GM19395 (cell line): ENCODE results near the gene ACVRL1.

Source experiments
- ATAC-seq: cut with Tn5 transposase; IDR thresholded peaks from one replicate; pipeline ENCODE4 v1.9.1; 2021; ENCODE audit warnings: mild to moderate bottlenecking, moderate library complexity; ENCODE audit not compliant: unreplicated experiment

ACVRL1 gene

DNA sequence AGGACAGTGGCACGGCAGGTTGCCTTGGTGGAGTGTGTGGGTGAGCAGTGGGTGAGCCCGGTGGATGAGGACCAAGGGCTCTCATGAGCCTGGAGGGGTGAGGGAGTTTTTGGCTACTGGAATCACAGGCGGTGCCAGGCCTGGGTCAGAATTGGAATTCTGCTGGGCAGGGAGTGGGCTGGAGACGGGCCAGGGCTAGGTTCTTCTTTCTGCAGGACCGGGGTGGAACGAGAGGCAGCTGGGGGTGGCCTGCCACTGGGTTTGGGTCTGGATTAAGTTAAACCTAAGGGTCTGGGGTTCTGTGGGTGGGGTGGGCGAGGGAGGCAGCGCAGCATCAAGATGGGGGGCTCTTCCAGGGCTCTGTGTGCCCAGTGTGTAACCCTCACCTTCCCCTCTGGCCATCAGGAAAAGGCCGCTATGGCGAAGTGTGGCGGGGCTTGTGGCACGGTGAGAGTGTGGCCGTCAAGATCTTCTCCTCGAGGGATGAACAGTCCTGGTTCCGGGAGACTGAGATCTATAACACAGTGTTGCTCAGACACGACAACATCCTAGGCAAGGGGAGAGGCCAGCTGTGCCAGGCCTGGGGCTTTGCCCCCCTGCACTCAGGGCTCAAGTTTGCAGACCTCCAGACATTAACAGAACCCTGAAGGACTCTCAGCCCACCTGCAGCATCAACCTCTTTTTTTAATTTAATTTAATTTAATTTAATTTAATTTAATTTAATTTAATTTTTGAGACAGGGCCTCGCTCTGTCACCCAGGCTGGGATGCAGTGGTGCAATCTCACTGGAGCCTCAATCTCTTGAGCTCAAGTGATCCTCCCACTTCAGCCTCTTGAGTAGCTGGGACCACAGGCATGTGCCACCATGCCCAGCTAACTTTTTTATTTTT is 7.0 kb downstream of the ACVRL1 start:
- ATAC-seq: no peak

DNA sequence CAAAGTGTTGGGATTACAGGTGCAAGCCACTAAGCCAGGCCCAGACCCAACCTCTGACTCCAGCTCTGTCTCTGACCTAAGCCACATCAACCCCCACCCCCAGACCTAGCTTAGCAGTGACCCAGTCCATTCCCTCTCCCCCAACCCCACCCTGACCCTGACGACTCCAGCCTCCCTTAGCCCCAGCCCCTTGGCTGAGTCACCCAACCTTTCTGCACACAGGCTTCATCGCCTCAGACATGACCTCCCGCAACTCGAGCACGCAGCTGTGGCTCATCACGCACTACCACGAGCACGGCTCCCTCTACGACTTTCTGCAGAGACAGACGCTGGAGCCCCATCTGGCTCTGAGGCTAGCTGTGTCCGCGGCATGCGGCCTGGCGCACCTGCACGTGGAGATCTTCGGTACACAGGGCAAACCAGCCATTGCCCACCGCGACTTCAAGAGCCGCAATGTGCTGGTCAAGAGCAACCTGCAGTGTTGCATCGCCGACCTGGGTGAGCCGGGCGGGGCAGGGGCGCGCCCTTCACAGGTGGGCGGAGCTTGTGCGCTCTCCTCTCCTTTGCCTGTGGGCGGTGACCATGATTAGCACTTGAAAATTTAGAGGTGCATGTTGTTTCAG is 7.8 kb downstream of the ACVRL1 start:
- ATAC-seq: no peak

DNA sequence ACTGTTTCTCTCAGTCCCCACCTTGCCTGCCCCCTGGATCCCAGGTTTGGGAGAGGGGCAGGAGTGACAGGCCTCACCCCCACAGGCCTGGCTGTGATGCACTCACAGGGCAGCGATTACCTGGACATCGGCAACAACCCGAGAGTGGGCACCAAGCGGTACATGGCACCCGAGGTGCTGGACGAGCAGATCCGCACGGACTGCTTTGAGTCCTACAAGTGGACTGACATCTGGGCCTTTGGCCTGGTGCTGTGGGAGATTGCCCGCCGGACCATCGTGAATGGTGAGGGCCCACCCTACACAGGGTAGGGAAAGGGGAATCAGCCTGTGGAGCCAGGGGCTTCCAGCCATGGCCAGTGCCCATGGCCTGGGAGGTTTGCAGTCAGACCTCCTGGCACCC is 8.6 kb downstream of the ACVRL1 start:
- no peak for ATAC-seq

DNA sequence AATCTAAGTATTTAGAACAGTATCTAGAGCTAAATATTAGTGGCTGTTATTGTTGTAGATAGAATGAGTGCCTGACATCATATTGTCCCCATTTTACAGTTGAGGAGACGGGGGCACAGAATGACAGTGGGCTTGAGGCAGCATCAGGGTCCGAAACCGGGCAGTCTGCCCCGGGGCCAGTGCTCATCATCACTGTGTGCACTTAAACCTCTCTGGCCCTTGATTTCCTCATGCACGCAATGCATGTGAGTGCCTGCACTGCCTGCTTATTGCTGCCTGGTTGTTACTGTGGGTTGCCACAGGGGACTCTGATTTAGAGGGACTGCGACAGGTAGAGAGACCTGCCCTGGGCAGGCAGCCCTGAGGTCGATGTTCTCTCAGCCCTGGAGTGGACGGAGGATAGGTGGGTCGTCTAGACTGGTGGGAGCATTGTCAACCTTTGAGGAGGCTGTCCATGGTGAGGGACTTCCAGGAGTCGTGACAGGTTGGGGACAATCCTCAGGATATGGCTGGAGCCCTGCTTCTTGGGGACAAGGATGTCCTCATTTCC is 9.8 kb downstream of the ACVRL1 start:
- no peak for ATAC-seq

DNA sequence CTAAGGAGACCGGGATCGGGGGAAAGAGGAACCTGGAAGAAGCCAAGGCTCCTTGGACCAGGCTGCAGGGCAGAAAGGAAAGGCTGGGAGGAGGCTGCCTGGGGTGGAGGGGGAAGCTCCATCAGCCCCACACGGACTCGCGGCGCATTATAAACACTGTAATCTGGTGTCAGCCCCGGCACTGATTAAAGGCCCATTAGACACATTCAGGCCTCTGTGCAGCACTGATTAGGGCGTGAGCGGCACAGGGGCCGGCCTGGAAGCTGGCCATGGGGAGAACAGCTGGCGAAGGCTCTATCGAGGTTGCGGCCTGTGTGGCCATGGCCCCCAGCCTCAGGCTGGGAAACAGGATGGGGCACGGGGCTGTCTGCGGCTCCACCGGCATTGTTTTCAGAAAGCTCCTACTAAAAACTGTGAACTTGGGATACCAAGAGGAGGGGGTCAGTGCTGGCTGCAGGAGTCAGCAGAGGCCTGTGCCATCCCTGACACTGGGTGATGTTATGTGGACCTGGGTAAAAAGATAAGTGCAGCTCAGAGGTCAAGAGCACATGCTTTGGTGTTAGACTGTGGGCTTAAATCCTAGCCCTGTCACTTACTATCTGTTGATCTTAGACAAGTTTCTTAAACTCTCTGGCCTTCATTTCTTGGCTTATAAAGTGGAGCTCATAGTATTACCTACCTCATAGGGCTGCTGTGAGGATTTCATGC is 10.6 kb downstream of the ACVRL1 start:
- no peak for ATAC-seq

DNA sequence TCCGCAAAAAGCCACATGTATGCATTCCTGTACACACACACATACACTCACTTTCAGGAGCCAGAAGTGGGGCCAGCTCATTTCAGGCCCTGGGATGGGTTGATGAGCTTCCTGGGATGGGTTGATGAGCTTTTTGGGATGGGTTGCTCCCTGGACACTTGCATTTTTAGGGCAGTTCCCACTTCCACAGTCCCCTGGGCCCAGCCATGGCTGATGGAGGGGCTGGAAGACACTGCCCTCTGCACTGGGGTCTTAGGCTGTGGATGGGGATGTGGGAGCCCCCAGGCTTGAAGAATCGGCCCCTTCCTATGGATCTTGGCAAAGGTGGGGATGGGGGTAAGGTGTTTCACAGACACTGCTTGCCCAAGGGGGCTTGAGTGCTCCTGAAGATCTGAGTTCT is 12.7 kb downstream of the ACVRL1 start:
- ATAC-seq: no peak

DNA sequence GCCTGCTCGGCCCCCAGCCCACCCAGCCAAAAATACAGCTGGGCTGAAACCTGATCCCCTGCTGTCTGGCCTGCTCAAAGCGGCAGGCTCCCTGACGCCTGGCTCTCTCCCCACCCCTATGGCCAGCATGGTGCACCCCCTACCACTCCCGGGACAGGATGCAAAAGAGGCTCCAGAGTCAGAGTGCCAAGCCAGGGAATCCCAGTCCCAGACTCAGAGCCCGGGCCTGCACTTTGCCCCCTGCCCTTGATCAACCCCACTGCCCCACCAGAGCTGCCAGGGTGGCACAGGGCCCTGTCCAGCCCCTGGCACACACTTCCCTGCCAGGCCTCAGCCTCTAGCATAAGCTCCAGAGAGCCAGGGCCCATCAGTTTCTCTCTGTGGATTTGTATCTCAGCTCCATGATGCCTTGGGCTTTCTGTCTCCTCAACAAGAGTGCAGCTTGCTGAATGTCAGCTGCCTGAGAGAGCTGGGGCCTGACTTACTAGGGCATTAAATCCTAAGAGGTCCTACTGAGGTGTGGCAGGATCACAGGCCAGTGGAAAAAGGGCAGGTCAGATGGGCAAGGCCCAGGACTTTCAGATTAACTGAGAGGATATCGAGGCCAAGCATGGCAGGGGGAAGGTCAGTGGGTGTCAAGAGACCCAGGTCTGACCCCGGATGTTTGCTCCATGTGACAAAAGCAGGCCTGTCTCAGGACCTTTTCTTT is 13.9 kb downstream of the ACVRL1 start:
- ATAC-seq: no peak

DNA sequence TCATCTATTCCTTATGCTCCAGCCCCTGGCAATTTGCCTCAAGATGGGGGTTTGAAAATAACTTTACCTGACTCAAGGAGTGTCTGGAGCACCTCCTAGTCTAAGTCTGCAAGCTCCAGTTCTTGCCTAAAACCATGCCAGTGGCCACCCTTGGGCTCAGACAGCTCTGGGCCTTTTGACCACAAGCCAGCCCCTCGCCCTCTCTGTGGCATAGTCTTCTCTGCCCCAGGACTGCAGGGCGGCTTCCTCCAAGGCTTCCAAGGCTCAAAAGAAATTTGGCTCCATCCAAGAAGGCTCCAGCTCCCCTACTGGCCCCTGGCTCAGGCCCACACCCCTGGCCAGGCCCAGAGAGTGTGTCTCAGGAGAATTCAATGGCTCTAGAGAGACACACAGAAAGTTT is 14.8 kb downstream of the ACVRL1 start:
- ATAC-seq: no peak

DNA sequence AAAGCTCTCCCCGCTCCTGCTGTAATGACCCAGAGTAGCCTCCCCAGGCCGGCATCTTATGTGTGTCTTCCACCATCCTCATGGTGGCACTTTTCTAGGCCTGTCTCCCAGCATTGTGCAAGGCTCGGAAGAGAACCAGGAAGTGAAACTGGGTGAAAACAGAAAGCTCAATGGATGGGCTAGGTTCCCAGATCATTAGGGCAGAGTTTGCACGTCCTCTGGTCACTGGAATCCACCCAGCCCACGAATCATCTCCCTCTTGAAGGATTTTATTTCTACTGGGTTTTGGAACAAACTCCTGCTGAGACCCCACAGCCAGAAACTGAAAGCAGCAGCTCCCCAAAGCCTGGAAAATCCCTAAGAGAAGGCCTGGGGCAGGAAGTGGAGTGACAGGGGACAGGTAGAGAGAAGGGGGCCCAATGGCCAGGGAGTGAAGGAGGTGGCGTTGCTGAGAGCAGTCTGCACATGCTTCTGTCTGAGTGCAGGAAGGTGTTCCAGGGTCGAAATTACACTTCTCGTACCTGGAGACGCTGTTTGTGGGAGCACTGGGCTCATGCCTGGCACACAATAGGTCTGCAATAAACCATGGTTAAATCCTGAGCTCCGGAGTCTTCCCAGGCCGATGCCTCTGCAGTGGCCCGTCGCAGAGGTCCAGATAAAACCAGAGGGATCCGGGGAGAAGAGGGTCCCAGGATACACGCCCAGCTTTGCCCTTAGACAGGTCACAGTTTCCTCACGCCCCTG is 15.6 kb downstream of the ACVRL1 start:
- no peak for ATAC-seq

DNA sequence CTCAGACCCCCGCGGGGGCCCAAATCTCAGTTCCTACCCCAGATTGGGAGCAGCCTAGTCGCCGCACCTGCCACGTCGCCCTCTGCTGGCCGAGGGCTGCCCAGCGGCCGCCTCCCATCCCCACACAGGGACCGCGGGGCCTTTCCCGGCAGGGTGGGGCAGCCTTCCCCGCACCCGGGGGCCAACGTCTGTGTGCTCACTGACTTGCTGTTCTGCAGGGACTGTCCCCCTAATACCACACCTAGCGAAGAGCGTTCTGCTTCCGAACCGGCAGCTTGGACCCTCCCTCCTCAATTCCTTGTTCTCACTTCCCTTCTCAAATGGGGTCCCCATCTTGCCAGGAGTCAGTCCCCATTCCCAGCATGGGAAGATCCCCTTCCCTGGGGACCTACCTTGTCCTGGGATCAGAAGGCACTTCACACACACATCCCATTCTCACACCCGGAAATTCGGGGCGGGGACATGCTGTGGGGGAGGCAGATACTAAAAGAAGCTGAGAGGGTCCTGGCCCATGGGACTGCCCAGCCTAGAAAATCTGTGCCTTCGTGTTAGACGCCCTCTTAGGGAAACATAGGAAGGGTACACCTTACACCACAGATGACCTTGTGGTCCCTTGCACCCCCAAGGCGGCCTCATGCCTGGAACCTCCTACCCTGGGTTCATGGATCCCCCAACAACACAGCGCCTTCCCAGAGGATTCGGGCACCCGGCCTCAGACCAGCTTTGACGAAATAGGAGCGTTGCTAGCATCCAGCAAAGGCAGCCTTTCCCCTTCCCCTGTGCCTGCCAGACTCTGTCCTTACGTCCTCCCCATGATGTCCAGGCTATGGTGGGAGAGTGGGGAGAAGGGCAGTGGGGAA is 16.4 kb downstream of the ACVRL1 start:
- ATAC-seq: no peak

DNA sequence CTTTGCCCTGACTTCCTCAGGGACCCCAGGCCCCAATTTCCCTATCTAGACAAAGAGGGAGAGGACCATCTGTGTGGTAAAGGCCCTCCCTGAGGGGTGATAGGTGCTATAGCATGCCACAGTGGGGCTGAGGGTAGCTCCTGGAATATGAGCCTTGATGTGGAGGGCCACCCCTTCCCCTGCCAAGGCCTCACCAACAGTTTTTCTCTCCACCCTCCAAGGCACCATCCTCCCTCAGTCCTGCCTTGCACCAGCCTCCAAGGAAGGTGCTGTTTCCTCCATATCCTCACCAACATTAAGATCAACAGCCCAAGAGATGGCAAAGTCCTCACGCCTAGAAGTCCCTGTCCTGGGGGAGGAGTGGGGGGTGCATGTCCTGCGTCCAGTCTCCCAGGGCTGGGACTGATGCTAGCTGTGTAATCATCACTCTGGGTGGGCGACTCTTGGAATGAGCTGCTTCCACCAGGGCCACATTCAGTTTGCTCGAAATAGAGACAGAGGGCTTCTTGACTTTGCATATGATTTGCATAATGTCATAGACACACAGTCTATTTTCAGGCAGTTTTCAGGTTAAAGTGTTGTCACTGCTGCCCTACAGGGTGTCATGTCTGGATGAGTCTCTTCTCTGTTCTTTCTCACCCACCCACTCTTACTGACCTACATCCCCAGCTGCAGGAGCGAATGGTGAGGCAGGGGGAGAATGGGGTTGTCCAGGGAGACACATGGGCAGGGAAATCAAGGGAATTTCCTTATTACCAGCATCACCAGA is 17.4 kb downstream of the ACVRL1 start:
- peak; percentile 68 for ATAC-seq

DNA sequence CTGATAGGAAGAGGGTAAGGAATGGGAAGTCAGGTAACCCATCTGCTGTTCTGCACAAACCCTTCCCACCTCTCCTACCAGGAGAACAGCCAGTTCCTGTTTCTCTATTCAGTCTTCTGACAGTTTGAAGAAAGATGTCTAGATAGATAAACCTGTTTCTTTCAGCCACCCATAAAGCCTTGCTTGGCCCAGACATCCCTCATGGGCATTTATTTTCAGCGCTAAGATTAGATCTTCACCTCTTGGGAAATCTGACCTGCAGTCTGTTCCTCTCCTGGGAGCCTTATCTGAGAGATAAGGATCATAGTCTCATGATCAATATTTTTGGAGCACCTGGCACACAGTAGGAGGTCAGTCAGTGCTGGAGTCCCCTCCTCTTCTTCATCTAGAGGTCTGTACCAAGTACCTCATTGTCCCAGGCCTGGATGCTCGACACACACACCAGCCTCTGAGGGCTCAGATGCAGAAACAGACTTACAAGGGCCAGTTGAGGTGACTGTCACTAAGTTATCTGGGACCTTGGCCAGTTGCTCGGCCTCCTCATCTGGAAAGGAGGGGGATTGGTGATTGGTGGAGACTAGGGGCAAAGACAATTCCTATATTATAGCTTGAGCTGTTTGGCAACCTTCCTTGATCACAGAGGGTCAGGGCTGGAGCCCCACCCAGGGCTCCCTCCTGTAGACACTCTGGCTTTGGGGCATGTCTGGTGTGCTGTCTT is 18.2 kb downstream of the ACVRL1 start:
- no peak for ATAC-seq

DNA sequence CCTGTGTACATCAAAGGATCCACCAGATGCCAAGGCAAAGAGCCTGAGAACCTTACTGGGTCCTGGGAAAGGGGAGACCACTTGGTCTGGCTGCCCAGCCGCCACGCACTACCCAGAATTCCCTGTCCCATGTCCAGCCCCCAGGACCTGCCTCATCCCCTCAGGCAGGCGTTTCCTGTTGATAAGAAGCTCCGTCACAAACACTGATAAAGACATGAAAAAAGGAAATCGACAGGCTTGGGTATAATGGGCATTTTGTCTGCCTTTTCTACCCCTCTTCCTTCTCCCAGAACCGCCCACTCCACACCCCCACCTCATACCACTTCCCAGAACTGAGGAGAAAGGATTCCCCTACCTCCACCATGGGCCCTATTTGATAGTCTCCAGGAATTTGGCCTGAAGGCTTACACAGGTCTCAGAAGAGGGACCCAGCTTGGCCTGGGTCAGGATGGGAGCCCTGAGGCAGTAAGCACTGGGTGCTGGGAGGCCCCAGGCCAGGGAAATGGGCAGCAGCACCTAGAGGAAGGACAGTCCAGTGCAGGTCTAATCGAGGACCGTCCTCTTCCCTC is 18.8 kb downstream of the ACVRL1 start:
- no peak for ATAC-seq

DNA sequence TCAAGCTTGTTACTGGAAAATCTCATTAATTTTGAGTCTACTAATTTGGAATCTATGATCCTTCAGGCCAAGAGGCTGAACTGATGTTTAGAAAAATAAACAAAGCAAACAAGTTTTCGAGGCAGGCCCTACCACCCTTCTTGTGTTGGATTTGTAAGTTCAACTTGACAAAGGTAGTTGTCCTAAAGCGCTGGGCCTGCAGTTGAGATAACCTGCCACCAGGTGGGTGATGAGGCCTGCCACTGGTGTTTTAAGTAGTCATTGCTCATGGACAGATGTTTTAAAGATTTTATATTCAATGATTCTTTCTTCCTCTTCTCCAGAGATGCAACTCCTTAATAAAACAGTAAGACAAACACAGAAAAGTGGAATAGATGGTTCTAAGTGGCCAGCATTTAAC is 19.4 kb downstream of the ACVRL1 start:
- no peak for ATAC-seq

DNA sequence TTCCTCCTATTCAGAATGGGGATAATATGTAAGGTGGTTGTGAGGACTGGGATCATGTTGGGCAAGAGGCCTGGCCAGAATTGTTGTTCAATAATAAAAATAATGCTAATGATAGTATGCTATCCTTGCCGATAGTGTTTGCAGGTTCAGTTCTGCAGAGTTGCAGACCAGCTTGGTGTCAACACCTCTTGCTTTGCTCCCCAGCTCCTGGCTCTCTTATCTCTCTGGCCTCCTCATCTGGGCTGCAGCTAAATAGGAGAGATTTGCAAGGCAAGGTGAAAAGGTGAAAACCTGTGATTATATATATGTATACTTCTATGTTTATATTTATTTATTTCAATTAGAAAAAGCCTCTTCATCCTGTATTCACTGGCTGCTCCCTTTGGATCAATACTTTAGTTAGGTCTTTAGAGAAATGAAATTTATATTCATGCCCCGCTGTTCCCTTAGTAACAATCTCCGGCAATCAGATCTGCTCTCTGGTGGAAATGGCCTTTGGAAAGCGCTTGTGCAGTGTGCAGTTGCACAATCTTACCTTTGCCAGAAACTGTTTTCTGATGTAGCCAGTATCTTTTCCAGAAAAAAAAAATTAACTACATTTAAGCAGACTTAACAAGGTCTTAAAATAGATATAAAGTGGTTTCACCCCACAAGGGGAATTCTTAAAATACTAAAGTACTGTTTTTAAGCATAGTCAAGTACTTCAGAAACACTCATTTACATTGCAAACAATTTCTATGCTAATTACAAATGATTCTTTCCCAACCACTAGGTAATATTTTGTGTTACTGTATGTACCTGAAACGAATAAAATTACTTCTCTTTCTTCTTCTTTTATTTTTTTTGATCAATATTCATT is 25.1 kb downstream of the ACVRL1 start:
- no peak for ATAC-seq

DNA sequence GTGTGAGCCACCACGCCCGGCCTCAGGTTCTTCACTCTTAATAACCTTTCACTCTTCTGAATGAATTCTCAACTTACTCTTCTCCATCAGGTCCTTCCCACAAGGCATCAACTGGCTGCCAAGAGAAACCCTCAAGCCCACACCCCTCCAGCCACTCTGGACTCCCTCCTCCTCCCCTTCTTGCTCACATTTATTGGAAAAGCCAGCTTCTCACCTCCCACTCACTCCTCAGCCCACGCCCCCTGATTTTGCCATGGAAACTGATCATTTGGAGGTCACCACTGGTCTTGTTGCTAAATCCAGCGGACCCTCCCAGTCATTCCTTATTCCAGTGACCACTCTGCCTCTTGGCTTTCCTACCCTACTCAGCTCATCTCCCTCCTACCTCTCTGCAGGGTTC is 26.8 kb downstream of the ACVRL1 start:
- ATAC-seq: no peak

DNA sequence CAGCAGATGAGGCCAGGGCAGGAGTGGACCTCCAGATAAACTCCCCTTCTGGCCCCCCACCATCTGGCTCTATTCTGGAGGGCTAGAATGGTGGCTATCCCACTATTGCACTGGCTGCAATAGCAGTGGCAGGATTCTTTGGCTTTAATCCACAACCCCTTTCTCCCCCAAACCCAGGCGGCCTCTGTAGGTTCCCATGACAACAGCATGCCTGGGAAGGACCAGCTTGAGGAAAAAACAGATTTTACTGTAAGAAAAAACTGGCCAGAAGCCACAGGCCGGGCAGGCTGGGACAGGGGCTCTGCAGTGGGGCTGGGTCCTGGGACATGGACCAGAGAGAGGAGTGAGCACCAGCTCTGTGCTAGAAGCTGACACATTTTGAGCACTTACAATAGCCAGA is 30.6 kb downstream of the ACVRL1 start:
- ATAC-seq: no peak
